ENCODE results near the gene PQBP1.

DNA sequence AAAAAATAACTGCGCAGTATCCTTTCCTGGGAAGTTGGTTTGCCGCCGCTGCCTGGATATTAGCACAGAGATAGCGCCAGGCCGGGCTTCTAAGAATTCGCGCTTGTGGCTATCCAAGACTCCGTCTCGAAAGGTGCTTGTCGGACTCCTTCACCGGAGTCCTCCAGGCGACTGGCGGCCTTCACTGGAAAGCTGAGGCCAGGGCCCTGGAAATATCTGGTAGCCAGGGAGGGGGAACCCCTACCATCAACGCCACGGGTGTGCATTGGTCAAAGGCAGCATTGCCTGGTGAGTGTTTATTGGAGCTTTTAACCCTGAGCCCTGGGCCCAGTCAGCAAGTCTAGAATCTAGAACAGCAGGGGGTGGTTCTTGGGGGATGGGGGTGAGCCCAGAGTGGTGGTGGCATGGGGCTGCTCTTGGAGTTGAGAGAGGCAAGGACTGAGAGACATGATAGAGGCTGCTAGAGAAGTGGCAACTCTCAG, 21.7 kb downstream of the PQBP1 start:
- TF ChIP-seq, protein P1, sequence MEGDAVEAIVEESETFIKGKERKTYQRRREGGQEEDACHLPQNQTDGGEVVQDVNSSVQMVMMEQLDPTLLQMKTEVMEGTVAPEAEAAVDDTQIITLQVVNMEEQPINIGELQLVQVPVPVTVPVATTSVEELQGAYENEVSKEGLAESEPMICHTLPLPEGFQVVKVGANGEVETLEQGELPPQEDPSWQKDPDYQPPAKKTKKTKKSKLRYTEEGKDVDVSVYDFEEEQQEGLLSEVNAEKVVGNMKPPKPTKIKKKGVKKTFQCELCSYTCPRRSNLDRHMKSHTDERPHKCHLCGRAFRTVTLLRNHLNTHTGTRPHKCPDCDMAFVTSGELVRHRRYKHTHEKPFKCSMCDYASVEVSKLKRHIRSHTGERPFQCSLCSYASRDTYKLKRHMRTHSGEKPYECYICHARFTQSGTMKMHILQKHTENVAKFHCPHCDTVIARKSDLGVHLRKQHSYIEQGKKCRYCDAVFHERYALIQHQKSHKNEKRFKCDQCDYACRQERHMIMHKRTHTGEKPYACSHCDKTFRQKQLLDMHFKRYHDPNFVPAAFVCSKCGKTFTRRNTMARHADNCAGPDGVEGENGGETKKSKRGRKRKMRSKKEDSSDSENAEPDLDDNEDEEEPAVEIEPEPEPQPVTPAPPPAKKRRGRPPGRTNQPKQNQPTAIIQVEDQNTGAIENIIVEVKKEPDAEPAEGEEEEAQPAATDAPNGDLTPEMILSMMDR (IDR thresholded peaks at IDR 0.05) = no peak
- TF ChIP-seq POLR2AphosphoS5 (IDR thresholded peaks at IDR 0.05; ENCODE audit: insufficient read depth in 1 of 2, low read depth in 1 of 2) = no peak

All from vagina (tissue), 2 donors.